Gastrocnemius medialis (tissue), 4 donors: Measurements from ENCODE around the gene KLHL25.

Experiments
- POLR2A ChIP-seq, 2 donors: fragments of 450-650 bp; IDR thresholded peaks; one replicate each; pipeline ENCODE4 v1.6.1; 2017; ENCODE audit warnings: antibody characterized with exemption in 2 of 2, mild to moderate bottlenecking in 2 of 2, moderate library complexity in 2 of 2
- TF ChIP-seq, protein P1 (sequence below), 5 experiments: fragments of 450-650 bp in 3 of 5; fragments of 200-600 bp in 2 of 5; sonication (generic) in 2 of 5; IDR thresholded peaks in 4 of 5; conservative IDR thresholded peaks in 1 of 5; 1 replicate in 4 of 5; 2 replicates in 1 of 5; pipeline ENCODE4 v1.5.1; 2016 to 2019; ENCODE audit warnings: antibody characterized with exemption in 5 of 5, mild to moderate bottlenecking in 3 of 5, moderate library complexity in 3 of 5

- TF ChIP-seq POLR2A (IDR thresholded peaks at IDR 0.05): no peak
- TF ChIP-seq, protein P1, sequence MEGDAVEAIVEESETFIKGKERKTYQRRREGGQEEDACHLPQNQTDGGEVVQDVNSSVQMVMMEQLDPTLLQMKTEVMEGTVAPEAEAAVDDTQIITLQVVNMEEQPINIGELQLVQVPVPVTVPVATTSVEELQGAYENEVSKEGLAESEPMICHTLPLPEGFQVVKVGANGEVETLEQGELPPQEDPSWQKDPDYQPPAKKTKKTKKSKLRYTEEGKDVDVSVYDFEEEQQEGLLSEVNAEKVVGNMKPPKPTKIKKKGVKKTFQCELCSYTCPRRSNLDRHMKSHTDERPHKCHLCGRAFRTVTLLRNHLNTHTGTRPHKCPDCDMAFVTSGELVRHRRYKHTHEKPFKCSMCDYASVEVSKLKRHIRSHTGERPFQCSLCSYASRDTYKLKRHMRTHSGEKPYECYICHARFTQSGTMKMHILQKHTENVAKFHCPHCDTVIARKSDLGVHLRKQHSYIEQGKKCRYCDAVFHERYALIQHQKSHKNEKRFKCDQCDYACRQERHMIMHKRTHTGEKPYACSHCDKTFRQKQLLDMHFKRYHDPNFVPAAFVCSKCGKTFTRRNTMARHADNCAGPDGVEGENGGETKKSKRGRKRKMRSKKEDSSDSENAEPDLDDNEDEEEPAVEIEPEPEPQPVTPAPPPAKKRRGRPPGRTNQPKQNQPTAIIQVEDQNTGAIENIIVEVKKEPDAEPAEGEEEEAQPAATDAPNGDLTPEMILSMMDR (IDR thresholded peaks at IDR 0.05 in 4 of 5, conservative IDR thresholded peaks at IDR 0.05 in 1 of 5): no peak
Measured at GRCh38 chr15:85805420-85805819, 10.7 kb upstream of the KLHL25 start.
